NCI-H748 treated with DMSO at 0.1 percent for 48 hours (cell line): ENCODE data around the gene RBM26.

Source experiments
- DNase-seq: peaks from one replicate; lab custom pipeline; 2025; lab: John Stamatoyannopoulos, UW

The RBM26 gene

GRCh38 chr13:79405831-79406596 lies at the start of gene RBM26:
TSS of gene RBM26 (minus strand) at chr13:79406255. CDS start at chr13:79405774, 481 bp downstream.
- peak; percentile 91 for DNase-seq

GRCh38 chr13:79455331-79455730 lies 49.3 kb upstream of the RBM26 start:
- DNase-seq = no peak

GRCh38 chr13:79452239-79452913 lies 46.3 kb upstream of the RBM26 start:
- no peak for DNase-seq

DNA sequence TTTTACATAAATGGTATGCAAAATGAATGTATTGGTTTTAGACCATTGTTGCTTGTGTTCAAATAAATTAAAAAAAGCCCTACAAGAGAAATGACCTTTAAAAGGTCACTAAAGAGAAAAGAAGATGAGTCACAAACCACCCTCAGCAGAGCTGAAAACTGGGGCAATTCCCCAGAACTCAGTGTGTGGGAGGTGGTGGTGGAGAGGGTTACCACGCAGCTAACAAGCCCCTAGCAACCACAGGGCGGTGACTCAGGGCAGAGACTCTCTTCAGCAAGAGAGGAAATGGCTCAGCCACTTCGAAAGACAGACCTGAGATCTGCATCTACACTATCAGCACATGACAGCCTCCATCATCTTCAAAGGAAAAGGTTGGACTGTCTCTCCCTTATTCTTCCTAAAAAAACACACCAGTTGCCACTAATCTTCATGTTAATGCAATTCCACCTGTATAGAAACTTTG lies 45.5 kb upstream of the RBM26 start:
- no peak for DNase-seq

GRCh38 chr13:79450110-79450509 lies 44.1 kb upstream of the RBM26 start:
- DNase-seq = no peak

GRCh38 chr13:79448413-79448812 lies 42.4 kb upstream of the RBM26 start:
- no peak for DNase-seq

GRCh38 chr13:79447741-79448140 lies 41.7 kb upstream of the RBM26 start:
- DNase-seq = no peak

DNA sequence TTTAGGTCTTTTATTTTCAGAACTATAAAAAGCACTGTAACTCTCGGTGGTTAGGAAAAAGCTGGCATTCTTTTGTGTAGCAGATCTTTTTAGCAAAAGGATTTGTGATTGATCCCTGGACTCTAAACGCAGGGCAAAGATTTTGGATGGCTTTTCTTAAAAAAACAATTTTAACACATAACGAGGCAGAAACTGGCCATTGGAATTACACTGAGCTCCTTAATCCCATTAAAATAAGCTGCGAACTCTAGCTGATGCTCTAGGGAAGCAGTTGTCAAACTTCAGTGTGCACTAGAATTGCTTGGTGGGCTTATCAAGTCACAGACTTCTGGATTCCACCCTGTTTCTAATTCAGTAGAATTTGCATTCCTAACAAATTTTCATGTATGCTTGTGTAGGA lies 41.1 kb upstream of the RBM26 start:
- DNase-seq = no peak

DNA sequence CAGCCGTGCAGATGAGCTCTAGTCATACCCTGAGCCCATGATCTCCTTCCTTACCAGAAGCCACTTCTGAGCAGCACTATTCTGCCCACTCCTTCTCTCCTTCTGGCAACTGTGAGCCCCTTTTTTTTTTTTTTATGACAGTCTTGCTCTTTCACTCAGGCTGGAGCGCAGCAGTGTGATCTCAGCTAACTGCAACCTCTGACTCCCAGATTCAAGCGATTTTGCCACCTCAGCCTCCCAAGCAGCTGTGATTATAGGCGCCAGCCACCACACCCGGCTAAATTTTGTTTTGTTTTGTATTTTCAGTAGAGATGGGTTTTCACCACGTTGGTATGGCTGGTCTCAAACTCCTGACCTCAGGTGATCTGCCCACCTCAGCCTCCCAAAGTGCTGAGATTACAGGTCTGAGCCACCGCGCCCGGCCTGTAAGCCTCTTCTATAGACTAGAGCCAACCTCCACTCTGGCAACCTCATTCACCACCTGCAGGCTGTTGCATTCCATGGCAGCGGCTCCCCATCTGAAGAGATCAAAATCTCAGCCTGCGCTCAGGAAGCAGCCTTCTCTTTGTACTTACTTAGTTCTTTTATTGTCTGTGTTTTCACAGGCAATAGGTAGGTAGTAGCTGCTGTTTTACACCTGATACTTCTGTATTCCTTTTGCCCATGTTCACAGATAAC lies 40.1 kb upstream of the RBM26 start:
- DNase-seq = no peak

- no peak for DNase-seq
Observed at GRCh38 chr13:79442706-79443105, 36.7 kb upstream of the RBM26 start.

GRCh38 chr13:79442221-79442620 lies 36.2 kb upstream of the RBM26 start:
- no peak for DNase-seq

- no peak for DNase-seq
Observed at GRCh38 chr13:79440958-79441528, 35.0 kb upstream of the RBM26 start.

DNA sequence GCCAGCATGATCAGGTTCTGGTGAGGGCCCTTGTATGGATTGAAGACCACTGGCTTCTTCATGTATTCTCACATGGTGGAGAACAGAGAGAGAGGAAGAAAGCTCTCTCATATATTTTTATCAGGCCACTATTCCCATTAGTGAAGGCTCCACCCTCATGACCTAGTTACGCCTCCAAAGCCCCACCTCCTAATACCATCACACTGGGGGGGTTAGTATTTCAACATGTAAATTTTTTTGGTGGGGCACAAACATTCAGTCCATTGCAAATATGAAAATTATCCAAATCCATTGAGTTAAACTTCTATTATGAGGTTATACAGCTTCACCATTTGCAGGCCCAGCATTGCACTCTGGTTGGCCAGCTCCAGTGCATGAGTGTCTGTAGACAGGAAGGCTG lies 33.2 kb upstream of the RBM26 start:
- DNase-seq = no peak

DNA sequence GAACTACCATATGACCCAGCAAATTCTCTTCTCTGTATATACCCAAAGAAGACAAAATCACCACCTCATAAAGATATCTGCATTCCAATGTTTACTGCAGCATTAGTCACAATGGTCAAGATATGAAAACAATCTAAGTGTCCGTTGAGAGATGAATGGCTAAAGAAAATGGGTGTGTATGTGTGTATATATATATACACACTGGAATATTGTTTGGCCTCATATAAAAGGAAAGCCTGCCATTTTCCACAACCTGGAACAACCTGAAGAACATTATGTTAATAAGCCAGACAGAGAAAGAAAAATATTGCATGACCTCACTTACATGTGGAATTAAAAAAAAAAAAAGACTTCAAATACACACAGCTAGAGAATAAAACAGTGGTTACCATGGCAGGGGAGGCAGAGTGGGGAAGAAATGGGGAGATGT lies 29.5 kb upstream of the RBM26 start:
- DNase-seq = no peak

DNA sequence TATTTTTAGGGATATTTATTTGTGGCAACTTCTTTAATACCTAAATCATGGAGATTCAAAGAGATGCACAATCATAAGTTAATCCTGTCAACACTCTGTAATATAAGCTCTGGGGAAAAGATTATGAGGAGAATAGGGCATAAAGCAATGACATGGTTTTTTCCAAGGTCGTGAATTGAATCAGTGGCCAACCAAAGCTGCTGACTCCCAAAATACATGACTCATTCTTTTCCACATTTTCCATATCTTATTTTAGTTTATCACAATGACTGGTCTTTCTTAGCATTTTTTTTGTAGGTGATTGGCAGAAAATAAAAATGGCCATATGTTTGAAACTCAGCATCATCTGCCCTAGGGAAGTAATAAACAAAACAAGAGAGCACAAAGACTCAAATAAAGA lies 28.5 kb upstream of the RBM26 start:
- no peak for DNase-seq

DNA sequence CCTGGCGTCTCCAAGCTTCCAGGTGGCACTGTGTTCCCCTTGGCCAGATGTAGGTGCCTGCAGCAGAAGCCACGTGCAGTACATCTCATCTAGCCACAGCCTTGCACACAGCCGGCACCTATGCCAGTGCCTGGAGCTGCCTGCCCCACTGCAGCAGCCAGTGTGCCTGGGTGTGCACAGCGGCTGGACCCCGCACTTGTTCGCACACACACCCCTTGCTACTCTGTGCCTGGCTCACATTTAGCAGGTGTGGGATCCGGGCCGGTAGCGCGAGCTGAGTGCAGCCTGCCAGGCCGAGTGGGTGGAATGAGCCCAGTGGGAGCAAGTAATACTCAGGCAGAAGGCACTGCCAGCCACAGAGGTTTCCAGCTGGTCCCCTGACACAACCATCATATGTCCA lies 26.9 kb upstream of the RBM26 start:
- no peak for DNase-seq

GRCh38 chr13:79432086-79432485 lies 26.0 kb upstream of the RBM26 start:
- no peak for DNase-seq

GRCh38 chr13:79429309-79429708 lies 23.3 kb upstream of the RBM26 start:
- no peak for DNase-seq

GRCh38 chr13:79427883-79428282 lies 21.8 kb upstream of the RBM26 start:
- DNase-seq = no peak

- DNase-seq = no peak
Observed at GRCh38 chr13:79427265-79427664, 21.2 kb upstream of the RBM26 start.

DNA sequence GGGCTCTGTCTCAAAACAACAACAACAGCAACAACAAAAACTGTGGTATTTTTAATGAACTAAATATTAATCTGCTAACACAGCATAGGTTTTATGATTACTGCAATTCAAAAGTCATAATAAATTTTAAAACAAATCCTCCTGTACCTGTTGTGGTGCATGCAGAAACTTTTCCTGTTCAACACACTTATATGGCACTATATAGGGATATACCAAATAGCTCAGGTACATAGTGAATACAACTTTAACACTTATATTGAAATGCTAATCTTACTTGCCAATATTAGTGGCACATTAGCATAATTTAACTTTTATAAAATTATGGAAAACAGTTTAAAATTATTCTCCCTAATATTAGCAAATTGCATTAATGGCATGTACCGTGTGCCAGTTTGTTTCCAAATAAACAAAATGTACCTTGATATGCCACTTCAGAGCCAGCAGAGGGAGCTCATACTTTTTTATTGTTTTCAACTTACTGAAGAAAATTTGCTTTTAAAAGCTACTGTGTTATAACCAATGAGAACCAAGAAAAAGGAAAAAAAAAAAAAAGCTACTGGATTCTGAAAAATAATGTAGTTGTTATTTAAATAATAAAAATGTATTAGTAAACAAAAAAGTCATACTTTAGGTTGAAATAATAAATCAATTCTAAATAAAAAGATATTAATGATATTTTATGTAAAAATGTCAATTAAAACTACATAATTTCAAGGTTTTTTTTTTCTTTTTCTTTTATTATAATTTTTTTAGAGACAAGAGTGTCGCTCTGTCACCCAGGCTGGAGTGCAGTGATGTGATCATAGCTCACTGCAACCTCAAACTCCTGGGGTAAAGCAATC lies 18.0 kb upstream of the RBM26 start:
- peak; percentile 51 for DNase-seq

- no peak for DNase-seq
Observed at GRCh38 chr13:79423340-79423739, 17.3 kb upstream of the RBM26 start.
